ENCODE results near the gene MGAT3. TPM values are rescaled to one million over a fixed set of nuclear protein-coding genes. Genes with fewer than 3 reads are reported as not detected.

MGAT3 gene
- total and polyA plus RNA-seq, 9 of the 15 experiments (the other 6 are each of a cell fraction or from before 2014, with no cell fraction given), result 0.10 to 11.5 (median 4.6) TPM

GRCh38 chr22:39520226-39521105 lies 63.7 kb downstream of the MGAT3 start, which contains the start of gene ATF4:
TSS of gene ATF4 (plus strand) at chr22:39520562. CDS start at chr22:39521446, 884 bp downstream.
- peaks cover 69% of the 10 kb centered on the region for H3K79me2 ChIP-seq (ENCODE audit: control insufficient read depth, insufficient read depth, low read length)
- intact Hi-C loops (cut with micrococcal nuclease), result loop anchor here (2.0 to 10.0 kb wide), 2 partner anchors 202 to 346 kb away; partner anchors contain the start of gene RPL3
- no peak for FAIRE-seq
- peak within 1 kb of the TSS; percentile 99 to 100 for H3K9ac ChIP-seq (ENCODE audit: insufficient read depth in 1 of 2, low read depth in 2 of 2, low read length in 2 of 2)
- peak within 1 kb of the TSS; percentile 100 for H2AFZ ChIP-seq (ENCODE audit: low read depth, low read length)
- H3K4me1 ChIP-seq (replicated peaks in 1 of 2; ENCODE audit: control insufficient read depth in 2 of 2, insufficient read depth in 2 of 2, low read length in 2 of 2), result peaks cover 23 to 32% of the 10 kb centered on the region in 2 experiments; a peak in 4 of 5 replicates
- peak; percentile 39 for ATAC-seq
- H3K9me1 ChIP-seq (ENCODE audit: control insufficient read depth, insufficient read depth, low read length), result no peaks in the 10 kb centered on the region
- TSS peak; percentile 66 for BruUV-seq (replicated peaks)
- peak; percentile 71 to 89 (median 76) for DNase-seq (ENCODE audit: extremely low read depth in 1 of 4, low spot score in 3 of 4)
- H3K27me3 ChIP-seq (ENCODE audit: control insufficient read depth in 2 of 2, insufficient read depth in 2 of 2, low read length in 2 of 2), result no peaks in the 10 kb centered on the region
- ChIA-PET POLR2A (interaction anchor here (0.6 to 6.1 kb wide), 34 partner anchors 9 to 1154 kb away, joined by 3 to 106 read pairs (median 4); partner anchors contain the start of genes MIEF1 and RPL3), CTCF (ENCODE audit: low intra/inter-chr PET ratio) (interaction anchor here (1.0 kb wide), 1 partner anchor 1468 kb away, joined by 3 read pairs; no protein-coding TSS in a partner anchor)
- 0% methylated on average over 47 of the region's 86 CpGs for WGBS (ENCODE audit: insufficient coverage, low coverage, missing lambda C conversion rate)
- no peaks in the 10 kb centered on the region for H3K9me3 ChIP-seq (replicated peaks; ENCODE audit: control insufficient read depth, insufficient read depth, low read depth, low read length)
- peaks cover 67% of the 10 kb centered on the region for H3K36me3 ChIP-seq (ENCODE audit: control insufficient read depth, insufficient read depth, low read length)
- peaks cover 28% of the 10 kb centered on the region for H4K20me1 ChIP-seq (replicated peaks; ENCODE audit: control insufficient read depth, insufficient read depth, low read length)
- H3K27ac ChIP-seq (ENCODE audit: extremely low read depth, low read depth, low read length), result peak within 1 kb of the TSS; percentile 100
- peak within 1 kb of the TSS; percentile 99 for H3K4me3 ChIP-seq
- H3K4me2 ChIP-seq (ENCODE audit: insufficient read depth, low read length), result peak within 1 kb of the TSS; percentile 97
- in situ Hi-C loops (cut with MboI), result no loop called here
- no peak for TF ChIP-seq ZNF23 (CRISPR knock-in tag; IDR thresholded peaks at IDR 0.05)
- no peak for TF ChIP-seq DIDO1 (tag; IDR thresholded peaks at IDR 0.05; ENCODE audit: low read depth)
- 0 out of 2 replicates have a peak, but pooled peaks have one; percentile 58 for TF ChIP-seq NFXL1 (CRISPR knock-in tag; IDR thresholded peaks at IDR 0.05)
- no peak for TF ChIP-seq XRCC3 (IDR thresholded peaks at IDR 0.05)
- no peak for TF ChIP-seq IRF9 (tag; IDR thresholded peaks at IDR 0.05)
- TF ChIP-seq ZNF695 (CRISPR knock-in tag; IDR thresholded peaks at IDR 0.05), result no peak
- TF ChIP-seq, protein P1, sequence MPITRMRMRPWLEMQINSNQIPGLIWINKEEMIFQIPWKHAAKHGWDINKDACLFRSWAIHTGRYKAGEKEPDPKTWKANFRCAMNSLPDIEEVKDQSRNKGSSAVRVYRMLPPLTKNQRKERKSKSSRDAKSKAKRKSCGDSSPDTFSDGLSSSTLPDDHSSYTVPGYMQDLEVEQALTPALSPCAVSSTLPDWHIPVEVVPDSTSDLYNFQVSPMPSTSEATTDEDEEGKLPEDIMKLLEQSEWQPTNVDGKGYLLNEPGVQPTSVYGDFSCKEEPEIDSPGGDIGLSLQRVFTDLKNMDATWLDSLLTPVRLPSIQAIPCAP (CRISPR knock-in tag; IDR thresholded peaks at IDR 0.05; ENCODE audit: borderline replicate concordance), result no peak
- TF ChIP-seq, protein P2, sequence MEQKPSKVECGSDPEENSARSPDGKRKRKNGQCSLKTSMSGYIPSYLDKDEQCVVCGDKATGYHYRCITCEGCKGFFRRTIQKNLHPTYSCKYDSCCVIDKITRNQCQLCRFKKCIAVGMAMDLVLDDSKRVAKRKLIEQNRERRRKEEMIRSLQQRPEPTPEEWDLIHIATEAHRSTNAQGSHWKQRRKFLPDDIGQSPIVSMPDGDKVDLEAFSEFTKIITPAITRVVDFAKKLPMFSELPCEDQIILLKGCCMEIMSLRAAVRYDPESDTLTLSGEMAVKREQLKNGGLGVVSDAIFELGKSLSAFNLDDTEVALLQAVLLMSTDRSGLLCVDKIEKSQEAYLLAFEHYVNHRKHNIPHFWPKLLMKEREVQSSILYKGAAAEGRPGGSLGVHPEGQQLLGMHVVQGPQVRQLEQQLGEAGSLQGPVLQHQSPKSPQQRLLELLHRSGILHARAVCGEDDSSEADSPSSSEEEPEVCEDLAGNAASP (IDR thresholded peaks at IDR 0.05), result no peak
- no peak; the same call in 1 of the 2 replicates for TF ChIP-seq BACH1 (tag; IDR thresholded peaks at IDR 0.05)
- TF ChIP-seq ILF3 (IDR thresholded peaks at IDR 0.05; ENCODE audit: borderline replicate concordance), result peak; percentile 67; the same call in 1 of the 2 replicates
- no peak for TF ChIP-seq ZNF408 (CRISPR knock-in tag; IDR thresholded peaks at IDR 0.05; ENCODE audit: low read depth)
- TF ChIP-seq PRDM10 (IDR thresholded peaks at IDR 0.05; ENCODE audit: partially characterized antibody), result no peak
- TF ChIP-seq SIX5 (IDR thresholded peaks at IDR 0.05; ENCODE audit: borderline replicate concordance in 1 of 2, insufficient read depth in 1 of 2, low read depth in 1 of 2, low read length in 2 of 2), result no peak
